GM21737 (cell line): ENCODE results near the gene ZNF407.

Source experiments
- ATAC-seq: cut with Tn5 transposase; IDR thresholded peaks from one replicate; pipeline ENCODE4 v1.9.1; 2021; ENCODE audit warnings: mild to moderate bottlenecking, moderate library complexity; ENCODE audit not compliant: unreplicated experiment

ZNF407 gene

DNA sequence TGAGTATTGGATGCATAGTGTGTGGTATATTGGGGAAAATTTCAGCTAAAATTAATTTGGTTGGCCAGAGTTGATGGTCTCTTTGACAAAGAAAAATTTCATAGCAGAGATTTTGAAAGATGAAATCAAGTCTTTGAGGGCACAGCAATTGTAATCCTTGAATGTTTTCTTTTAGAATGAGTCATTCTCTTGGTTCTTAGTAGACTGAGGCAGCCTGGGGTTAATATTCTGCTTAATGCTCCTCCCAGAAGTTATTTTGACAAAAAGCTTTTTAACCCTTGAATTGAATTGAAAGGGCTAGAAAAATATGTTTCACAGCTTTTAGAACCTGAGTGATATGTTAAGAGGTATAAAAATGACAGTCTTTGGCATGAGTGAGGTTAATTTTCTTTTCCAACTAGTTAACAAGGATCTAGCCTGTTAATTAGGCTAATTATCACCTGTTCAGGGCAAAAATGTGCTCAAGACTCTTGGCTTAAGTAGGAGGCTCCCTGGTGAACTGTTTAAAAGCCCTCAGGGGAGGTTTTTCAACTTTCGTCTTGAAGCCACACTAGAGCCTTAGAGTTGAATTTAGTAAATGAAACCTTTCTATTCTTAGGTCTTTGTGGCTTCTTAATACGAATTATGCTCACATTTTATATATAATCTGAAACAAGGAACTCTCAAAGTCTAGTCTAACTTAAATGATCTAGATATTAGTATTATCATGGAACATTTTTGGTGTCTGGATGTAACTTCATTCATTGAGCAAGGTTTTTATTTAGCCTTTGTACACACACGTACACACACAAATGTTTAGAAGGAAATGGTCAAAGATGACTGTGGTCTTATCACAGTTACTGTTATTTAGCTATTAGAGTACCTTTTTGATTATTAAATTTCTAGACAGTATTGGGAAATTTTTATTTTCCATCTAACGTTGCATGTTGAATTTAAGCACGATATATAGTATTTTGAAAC is 272.5 kb downstream of the ZNF407 start:
- ATAC-seq = peak; percentile 90

DNA sequence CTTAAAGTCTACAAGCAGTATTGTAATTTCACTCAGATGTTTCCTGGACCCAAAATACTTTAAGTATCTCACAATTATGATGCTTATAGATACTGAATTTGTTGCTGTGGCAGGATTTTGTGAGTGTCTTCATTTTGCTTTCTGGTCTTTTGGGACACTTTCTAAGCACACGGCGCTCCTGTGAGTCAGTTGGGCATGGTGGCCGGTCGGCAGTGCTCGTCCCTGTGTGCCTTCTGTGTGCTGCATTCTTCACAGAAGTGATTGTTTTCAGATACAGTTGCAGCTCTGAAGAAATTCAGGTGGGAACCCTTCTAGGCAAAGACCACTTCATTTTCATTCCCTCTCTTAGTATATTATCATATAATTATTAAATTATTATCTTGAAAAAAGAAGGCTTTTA is 273.3 kb downstream of the ZNF407 start:
- no peak for ATAC-seq

DNA sequence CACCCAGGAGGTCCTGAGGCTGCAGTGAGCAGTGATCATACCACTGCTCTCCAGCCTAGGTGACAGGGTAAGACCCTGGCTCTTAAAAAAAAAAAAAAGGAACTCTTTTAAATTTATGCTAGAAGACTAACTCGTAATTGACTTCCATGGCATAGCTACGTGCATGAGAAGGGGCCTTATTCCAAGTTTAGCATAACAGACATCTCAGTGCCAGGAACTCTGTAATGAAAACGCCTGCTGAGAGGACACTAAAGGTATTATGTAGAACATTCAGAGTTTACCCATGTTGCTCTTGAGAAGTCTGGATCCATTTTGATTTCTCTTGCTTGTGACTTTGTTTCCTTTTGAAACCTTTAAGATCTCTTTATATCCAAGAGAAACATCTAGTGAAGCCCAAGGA is 276.0 kb downstream of the ZNF407 start:
- ATAC-seq = no peak

- no peak for ATAC-seq
Observed at GRCh38 chr18:74874351-74874750, 276.7 kb downstream of the ZNF407 start.

DNA sequence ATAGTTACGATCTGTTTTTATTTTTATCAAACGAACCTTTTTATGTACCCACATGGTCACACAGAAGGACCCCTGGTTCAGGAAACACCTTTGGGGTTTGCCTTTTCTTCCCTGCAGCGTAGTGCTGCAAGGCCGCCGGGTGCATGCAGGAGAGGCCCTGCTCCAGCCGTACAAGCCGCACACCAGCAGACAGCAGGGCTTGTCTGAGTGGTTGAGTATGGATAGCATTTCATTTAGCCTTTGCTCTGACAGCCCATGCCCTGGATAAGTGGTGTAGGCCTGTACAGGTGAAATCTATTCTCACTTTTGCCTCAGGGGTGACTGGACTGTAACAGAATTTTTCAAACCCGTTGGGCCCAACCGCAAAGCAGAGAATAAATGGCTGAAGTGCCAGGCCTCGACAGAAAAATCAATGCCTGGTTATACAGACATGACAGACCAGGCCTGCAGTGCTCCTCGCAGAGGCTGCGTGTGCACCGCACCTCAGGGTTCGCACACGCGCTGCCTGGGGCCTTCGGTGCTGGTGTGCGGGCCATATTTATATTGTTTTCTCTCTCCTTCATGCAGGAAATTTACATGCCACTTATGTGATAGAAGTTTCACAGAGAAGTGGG is 279.1 kb downstream of the ZNF407 start:
- ATAC-seq = no peak

DNA sequence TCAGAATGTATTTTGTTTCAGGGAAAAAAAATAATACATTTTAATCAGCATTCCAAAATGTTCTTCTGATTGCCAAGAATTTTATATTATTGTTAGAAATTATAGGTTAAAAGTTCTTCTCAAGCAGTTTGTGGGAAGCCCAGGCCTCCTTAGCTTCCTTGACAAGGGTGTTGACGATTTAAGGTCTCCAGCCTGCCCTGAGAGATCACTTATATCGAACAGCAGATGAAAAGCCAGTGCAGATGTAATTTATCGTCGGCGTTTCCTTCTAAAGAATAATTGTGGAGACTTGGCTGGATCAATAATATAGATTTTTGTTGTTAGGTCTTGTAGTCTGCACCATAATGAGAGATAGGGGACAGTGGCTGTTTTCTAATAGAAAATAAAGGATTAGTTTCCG is 280.6 kb downstream of the ZNF407 start:
- no peak for ATAC-seq

- ATAC-seq = no peak
Observed at GRCh38 chr18:74880706-74881278, 283.1 kb downstream of the ZNF407 start.

DNA sequence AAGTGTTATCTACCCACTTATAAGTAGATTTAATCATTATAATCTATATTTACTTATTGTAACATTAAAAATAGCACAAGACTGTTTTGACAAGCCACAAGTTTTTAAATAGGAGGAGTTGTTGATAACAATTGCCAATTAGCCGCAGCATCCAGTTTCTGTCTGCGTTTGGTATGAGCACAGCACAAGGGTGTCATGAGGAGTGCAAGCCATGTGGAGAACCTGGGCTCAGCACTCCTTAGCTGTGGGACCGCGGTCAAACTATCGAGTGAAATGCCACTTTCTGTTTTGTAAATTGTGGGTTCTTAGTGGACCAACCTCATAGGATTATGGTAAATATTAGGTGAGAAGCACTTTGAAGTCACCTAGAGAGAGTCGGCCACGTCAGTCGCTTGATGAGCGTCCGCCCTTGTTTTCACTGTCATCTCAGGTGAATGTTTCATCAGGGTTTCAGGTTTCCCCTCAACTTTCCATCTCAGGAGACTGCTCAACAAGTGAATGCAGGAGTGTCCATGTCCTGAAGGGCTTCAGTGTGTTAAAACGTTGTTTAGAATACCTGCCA is 294.5 kb downstream of the ZNF407 start:
- no peak for ATAC-seq

GRCh38 chr18:74895686-74896085 is 298.0 kb downstream of the ZNF407 start:
- no peak for ATAC-seq

- ATAC-seq = peak; percentile 94
Observed at GRCh38 chr18:74896390-74896991, 298.8 kb downstream of the ZNF407 start.

- no peak for ATAC-seq
Observed at GRCh38 chr18:74897971-74898657, 300.4 kb downstream of the ZNF407 start.

DNA sequence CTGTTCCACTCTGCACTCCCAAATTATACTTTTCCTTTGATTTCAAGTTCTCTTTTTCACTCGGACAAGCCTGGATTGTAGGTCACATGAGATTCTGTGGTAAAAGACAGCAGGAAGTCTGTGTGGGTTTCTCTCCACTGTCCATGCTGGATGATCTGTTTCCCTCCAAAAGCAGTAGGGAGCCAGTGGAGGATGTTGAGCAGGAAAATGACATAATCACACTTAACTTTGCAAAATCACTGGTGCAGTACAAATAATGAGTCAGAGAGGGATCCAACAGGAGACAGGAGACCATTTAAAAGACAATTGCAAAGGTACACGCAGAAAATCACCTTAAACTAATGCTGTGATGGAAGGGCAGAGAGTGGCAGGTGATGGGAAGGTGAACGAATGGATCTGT is 301.3 kb downstream of the ZNF407 start:
- ATAC-seq = no peak

- no peak for ATAC-seq
Observed at GRCh38 chr18:74899554-74899953, 301.9 kb downstream of the ZNF407 start.

GRCh38 chr18:74901362-74902146 is 303.9 kb downstream of the ZNF407 start:
- no peak for ATAC-seq

DNA sequence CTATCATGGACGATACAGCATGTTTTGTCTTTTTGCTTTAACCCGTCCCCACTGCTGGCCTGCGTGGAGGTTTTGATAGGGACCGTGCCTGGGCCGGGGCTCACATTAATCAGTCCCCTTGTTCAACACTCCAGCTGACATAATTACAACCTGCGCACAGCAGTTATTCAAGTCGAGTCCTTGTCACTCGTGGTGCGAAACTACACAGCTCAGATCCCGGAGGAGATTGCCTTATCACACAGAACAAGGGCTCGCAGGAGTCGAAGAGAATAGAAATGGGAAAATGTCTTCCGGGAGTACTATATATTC is 304.4 kb downstream of the ZNF407 start:
- no peak for ATAC-seq

DNA sequence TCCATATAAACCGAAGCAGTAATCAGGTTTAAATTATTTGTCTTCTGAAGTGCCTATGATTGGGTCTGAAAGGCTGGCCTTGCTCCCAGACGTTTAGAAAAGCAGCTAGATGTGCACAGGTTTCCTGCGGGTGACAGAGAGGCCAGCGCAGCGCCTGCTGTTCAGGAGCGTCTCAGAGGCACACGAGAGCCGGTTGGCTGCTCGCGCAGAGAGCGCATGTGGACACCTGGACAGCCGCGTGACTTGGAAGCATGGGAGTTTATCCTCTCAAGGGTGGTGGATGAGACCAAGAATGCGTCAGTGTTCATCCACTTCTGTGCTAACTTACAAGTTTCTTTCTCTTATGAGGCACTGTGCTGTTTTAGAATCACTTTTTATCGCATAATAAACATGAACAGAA is 307.6 kb downstream of the ZNF407 start:
- no peak for ATAC-seq

DNA sequence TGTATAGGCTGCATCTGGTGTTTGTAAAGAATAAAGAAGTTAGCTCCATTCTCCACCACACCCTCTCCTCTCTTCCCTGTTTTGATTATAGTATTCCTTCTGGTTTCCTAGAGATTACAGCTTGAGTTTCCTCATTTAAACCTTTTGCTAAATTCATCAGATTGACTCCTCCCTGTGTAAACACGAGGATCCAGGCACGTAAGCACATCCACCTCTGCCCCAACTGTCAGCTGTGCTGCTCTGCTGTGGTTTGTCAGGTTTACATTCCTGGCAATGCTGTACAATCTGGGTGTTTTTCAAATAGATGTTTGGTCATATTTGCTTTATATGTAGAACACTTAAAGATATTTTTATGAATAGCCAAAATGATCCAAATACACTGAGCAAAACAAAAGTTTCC is 308.5 kb downstream of the ZNF407 start:
- no peak for ATAC-seq

GRCh38 chr18:74914052-74914591 is 316.5 kb downstream of the ZNF407 start:
- ATAC-seq = no peak

- ATAC-seq = no peak
Observed at GRCh38 chr18:74914648-74915047, 317.0 kb downstream of the ZNF407 start.
